ENCODE data around the gene ARHGAP22.

GRCh38 chr10:48548531-48549135, 56.2 kb downstream of the ARHGAP22 start:
- TF ChIP-seq, protein P1, sequence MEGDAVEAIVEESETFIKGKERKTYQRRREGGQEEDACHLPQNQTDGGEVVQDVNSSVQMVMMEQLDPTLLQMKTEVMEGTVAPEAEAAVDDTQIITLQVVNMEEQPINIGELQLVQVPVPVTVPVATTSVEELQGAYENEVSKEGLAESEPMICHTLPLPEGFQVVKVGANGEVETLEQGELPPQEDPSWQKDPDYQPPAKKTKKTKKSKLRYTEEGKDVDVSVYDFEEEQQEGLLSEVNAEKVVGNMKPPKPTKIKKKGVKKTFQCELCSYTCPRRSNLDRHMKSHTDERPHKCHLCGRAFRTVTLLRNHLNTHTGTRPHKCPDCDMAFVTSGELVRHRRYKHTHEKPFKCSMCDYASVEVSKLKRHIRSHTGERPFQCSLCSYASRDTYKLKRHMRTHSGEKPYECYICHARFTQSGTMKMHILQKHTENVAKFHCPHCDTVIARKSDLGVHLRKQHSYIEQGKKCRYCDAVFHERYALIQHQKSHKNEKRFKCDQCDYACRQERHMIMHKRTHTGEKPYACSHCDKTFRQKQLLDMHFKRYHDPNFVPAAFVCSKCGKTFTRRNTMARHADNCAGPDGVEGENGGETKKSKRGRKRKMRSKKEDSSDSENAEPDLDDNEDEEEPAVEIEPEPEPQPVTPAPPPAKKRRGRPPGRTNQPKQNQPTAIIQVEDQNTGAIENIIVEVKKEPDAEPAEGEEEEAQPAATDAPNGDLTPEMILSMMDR (IDR thresholded peaks at IDR 0.05; ENCODE audit: insufficient read depth, low read length), result no peak
- no peak for TF ChIP-seq GABPA (IDR thresholded peaks at IDR 0.05; ENCODE audit: low read depth)
- no peak for TF ChIP-seq POLR2AphosphoS5 (IDR thresholded peaks at IDR 0.05; ENCODE audit: low read depth)
- TF ChIP-seq SPI1 (IDR thresholded peaks at IDR 0.05; ENCODE audit: borderline replicate concordance, low read depth), result no peak
